Pulmonary artery endothelial cell (primary cell): ENCODE measurements around the gene NFIX. TPM values are rescaled to one million over a fixed set of nuclear protein-coding genes. Genes with fewer than 3 reads are reported as not detected.
"Not testable (repeated sequence)": the region's sequence is repeated elsewhere in the genome, so short reads cannot be mapped to it uniquely, and the experiment has no call there.

Source experiments
- DNase-seq: peaks from one replicate; pipeline ENCODE4 v3.0.0-alpha.2; 2011; ENCODE audit warnings: low read depth, low spot score
- total RNA-seq: library from RNA; depleted of rRNA; stranded (reverse); fragments of >200 nt; gene quantifications from 2 replicates; pipeline ENCODE4 v1.2.3, GENCODE V29; 2014

The NFIX gene
- total RNA-seq: 23.3 and 23.8 TPM in 2 replicates

DNA sequence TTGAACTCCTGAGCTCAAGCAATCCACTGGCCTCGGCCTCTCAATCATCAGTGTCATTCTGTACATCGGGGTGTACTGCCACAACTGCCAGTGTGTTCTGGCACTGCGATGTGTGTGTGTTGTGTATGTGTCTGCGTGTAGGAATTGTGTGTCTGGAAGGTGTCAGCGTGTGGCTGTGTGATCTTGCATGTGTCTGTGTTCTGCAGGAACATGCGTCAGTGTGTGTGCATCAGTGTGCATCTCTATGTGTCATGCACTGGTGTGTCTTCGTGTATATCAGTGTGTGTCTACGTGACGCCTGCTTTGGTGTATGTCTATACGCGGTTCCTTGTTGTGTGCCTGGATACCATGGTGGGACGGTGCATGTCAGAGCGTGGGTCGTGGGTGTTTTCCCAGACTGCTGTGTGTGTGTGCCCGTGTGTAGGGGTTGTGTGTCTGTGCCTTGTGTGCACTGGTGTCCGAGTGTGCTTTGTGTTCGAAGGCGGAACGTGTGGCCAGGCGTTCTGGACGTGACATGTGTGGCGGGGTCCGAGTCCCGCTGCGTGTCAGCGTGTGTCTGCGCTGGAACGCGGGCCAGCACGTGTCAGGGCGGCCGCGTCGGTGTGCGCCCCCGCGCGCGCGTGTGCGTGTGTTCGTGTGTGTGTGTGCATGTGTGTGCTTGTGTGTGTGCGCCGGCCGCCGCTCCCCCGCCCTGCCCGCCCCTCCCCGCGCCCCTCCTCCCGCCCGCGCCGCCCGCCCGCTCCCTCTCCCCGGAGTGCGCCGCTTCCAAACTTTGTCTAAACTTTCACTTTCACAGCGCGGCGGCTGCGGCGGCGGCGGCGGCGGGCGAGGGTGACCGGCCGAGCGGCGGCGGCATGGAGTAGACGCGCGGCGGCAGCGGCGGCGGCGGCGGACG is at the start of gene NFIX:
Gene NFIX (plus strand): TSS at position 775 of the 895 bp plus-strand sequence. CDS start 363 bp downstream, outside the sequence.
- no peak for DNase-seq

- peak; percentile 88 for DNase-seq
These were observed 49.7 kb upstream of the NFIX start, which contains the start of gene RAD23A for GRCh38 chr19:12945479-12946091. Gene RAD23A, plus strand, starts transcription at chr19:12945862. Its CDS starts 87 bp downstream, at chr19:12945949.

DNA sequence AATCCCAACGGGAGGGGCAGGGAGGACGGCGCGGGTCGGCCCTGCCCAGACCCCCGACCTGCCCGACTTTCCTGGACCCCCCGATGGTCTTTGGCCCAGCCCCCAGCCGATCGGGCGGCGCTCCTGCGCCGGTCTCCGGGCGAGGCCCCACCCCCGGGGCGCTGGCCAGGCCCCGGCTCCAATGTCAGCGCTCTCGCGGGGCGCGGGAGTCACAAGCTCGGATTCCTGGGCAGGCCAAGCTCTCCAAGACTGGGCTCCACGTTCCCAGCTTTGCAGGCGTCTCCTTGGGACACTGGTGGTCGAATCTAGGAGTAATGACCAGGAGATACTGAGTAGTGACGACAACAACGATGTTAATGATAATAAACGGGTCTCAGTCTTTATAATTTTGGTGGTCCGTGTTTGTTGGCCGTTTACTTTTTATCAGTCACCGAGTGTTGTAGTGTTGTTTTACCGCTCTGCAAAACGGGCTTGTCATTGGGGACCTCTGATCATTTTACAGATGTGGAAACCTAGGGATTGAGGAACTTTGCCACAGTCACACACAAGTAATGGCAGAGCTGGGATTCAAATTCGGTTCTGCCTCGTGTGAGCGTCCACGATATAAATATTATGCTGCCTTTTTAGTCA is 49.1 kb upstream of the NFIX start:
- no peak for DNase-seq

- DNase-seq: no peak
These were observed 48.4 kb upstream of the NFIX start for GRCh38 chr19:12946731-12947496.

- DNase-seq: no peak
These were observed 47.3 kb upstream of the NFIX start for GRCh38 chr19:12947702-12948611.

GRCh38 chr19:12948612-12949362 is 46.5 kb upstream of the NFIX start:
- no peak for DNase-seq

DNA sequence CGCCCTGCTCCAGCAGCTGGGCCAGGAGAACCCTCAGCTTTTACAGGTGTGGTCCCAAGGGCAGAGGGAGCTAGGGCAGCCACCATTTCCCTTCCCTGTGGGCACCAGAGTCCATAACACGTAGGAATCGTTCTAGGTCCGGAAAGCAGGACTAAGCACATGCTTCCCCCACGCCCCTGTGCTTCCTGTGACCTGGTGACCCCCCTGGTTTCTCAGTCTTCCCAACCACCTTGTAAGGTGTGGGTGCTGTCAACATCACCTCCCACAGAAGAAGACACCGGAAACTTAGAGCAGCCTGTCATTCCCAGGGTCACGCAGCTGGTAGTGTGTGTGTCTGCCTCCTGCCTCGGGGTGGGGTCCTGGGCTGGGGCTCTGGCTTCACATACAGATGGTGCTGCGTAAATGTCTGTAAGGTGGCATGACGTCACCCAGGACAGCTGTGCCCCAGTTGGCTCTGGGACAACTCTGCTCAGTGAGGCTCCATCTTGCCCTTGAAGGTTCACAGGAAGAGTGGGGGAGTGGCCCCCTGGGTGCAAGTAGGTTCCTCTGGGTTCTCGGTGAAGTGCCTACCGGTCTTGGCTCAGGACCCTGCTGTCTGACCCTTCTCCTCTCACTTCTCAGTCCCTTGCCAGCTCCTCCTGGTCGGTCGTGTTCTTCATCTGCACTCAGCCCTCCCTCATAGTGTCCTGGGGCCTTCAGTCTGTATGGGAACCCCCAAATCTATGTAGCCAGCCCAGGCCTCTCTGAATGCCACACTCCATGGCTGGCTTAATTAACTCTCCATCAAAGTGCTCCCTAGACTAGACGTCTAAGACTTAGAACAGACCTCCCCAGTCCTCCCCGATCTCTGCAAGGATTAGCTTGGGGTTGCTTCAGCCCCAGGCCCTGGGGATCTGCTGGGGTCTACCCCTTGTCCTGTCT is 45.7 kb upstream of the NFIX start:
- DNase-seq: no peak

DNA sequence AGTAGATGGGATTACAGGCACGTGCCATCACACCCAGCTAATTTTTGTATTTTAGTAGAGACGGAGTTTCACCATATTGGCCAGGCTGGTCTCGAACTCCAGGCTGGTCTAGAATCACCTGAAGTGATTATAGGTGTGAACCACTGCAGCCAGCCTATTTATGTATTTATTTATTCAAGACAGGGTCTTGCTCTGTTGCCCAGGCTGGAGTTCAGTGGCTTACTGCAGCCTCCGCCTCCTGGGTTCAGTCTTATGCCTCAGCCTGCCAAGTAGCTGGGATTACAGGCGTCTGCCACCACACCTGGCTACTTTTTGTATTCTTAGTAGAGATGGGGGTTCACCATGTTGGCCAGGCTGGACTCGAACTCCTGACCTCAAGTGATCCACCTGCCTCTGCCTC is 43.2 kb upstream of the NFIX start:
- DNase-seq: not testable (repeated sequence)

DNA sequence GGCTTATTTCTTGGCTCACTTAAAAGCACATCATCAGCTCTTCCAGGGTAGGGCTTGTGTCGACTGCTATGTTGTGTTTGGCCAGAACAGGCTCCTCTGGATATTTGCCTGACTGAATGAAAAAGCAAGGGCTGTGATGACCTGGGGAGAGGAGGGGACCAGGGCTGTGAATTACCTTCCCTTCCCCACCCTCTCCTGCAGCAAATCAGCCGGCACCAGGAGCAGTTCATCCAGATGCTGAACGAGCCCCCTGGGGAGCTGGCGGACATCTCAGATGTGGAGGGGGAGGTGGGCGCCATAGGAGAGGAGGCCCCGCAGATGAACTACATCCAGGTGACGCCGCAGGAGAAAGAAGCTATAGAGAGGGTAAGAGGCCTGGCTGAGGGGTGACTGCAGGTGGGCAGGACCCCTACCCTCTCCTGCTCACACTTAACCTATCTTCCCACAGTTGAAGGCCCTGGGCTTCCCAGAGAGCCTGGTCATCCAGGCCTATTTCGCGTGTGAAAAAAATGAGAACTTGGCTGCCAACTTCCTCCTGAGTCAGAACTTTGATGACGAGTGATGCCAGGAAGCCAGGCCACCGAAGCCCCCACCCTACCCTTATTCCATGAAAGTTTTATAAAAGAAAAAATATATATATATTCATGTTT is 42.7 kb upstream of the NFIX start:
- no peak for DNase-seq

DNA sequence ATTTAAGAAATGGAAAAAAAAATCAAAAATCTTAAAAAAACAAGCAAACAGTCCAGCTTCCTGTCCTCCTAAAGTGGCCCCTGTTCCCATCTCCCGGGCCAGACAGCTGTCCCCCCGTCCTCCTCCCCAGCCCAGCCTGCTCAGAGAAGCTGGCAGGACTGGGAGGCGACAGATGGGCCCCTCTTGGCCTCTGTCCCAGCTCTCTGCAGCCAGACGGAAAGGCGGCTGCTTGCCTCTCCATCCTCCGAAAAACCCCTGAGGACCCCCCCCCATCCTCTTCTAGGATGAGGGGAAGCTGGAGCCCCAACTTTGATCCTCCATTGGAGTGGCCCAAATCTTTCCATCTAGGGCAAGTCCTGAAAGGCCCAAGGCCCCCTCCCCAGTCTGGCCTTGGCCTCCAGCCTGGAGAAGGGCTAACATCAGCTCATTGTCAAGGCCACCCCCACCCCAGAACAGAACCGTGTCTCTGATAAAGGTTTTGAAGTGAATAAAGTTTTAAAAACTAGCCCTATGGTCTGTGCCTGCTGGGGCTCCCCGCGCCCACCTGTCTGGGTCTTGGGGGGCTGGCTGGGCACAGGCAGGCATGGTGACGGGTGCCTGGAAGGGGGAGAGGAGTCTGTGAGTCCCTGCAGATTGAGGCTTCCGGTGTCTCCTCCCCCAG is 42.0 kb upstream of the NFIX start:
- DNase-seq: no peak

DNA sequence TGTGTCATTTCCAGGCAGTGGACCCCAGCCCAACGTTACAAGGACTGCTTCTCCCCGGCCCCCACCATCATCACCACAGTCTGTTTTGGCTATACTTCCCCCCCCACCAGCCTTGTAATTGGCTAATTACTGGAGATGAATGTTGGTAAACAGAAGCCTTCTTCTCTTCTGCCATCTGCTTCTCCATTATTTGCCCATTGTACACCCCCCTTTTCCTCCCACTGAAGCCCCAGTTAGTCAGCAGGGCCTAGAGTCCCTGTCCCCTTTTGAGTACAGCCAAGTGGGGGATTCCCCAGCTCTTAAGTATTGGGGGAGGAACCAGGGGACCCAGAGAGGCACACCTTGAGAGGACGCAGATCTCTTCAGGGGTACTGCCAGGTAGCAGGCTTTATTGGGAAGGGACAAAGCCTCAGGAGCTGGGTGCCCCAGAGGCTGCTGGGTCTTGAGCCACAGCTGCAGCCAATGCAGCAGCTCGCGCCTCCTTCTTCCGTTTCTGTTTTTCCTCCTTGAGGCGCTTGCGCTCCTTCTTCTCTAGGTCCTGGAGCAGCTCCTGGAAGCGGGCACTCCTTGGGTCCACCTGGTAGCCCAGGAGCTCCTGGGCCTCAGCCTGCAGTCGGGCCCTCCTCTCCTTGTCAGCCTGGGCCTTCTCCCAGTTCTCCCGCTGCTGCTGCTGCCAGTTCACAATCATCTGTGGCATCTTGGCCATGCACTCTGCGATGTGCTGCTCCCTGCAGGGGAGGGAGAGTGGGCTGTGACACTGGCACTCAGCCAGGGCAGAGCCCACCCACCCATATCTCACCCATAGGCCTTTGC is 41.3 kb upstream of the NFIX start:
- no peak for DNase-seq

GRCh38 chr19:12954612-12954962 is 40.7 kb upstream of the NFIX start:
- DNase-seq: no peak

GRCh38 chr19:12955575-12955974 is 39.7 kb upstream of the NFIX start:
- DNase-seq: not testable (repeated sequence)

DNA sequence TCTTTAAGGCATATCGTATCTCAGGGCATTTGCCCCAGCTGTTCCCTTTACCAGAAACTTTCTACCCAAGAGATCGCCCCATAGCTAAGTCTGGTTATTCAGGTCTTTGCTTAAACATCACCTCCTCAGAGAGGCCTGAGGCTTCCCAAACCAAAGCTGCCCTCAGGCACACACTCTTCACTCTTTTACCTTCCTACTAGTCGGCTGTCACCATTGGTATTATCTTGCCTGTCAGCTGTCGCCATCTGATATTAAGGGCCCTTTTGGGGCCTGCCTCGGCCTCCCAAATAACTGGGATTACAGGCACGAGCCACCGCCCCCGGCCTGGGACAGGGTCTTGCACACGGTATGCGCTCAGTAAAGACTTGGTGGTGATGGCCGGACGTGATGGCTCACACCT is 39.3 kb upstream of the NFIX start:
- DNase-seq: no peak

DNA sequence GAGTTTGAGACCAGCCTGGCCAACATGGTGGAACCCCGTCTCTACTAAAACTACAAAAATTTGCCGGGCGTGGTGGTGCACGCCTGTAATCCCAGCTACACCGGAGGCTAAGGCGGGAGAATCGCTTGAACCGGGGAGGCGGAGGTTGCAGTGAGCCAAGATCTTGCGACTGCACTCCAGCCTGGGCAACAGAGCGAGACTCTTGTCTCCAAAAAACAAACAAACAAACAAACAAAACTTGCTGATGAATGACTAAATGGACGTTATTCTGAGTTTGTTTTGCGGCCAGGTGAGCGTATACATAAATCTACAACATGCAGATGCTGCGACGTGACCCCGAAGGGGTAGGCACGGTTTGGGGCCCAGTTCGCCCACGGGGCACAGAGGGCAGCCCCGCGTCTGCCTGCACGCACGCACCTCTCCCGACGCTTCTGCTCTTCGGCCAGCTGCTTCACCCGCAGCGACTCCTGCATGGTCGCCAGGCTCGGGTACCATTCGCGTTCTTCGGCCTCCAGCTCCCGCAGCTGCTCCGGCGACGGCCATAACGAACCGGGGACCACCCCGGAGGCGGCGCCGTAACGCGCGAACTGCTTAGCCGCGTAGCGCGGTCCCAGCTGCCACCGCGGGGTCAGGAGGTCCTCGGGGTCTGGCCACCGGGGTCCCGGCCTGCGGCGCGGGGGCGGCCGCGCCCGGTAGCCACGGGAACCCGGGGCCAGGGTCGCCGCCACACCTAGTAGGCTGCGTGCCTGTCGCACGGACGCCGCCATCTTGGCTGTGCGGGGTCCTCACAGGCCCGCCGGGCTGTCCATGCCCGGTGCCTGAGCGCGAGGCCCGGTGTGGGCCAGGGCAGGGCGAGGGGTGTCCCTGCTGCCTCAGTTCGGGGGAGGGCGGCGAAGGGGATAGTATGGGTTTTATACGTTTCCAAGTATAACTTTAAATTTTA is 38.6 kb upstream of the NFIX start, which contains the start of gene GADD45GIP1:
Gene GADD45GIP1 (minus strand): TSS at position 778 of the 943 bp plus-strand sequence. CDS start 11 bp downstream, at position 767.
- no peak for DNase-seq
